Fibroblast of skin of abdomen (primary cell): ENCODE measurements around the gene IGSF3. TPM values are rescaled to one million over a fixed set of nuclear protein-coding genes. Genes with fewer than 3 reads are reported as not detected.

ENCODE experiments used
- DNase-seq: peaks from one replicate; pipeline ENCODE4 v3.0.0-alpha.2; 2013
- polyA plus RNA-seq, 2 experiments: library from polyadenylated mRNA; unstranded; fragments of 120-200 nt; gene quantifications; one replicate each; pipeline ENCODE4 v1.2.1, GENCODE V29; 2013; ENCODE audit not compliant: insufficient read length in 2 of 2

Gene IGSF3
- polyA plus RNA-seq (2013, experiment 1 of 2; ENCODE audit: insufficient read length) = 2.9 TPM
- polyA plus RNA-seq (2013, experiment 2 of 2; ENCODE audit: insufficient read length) = 2.6 TPM

DNA sequence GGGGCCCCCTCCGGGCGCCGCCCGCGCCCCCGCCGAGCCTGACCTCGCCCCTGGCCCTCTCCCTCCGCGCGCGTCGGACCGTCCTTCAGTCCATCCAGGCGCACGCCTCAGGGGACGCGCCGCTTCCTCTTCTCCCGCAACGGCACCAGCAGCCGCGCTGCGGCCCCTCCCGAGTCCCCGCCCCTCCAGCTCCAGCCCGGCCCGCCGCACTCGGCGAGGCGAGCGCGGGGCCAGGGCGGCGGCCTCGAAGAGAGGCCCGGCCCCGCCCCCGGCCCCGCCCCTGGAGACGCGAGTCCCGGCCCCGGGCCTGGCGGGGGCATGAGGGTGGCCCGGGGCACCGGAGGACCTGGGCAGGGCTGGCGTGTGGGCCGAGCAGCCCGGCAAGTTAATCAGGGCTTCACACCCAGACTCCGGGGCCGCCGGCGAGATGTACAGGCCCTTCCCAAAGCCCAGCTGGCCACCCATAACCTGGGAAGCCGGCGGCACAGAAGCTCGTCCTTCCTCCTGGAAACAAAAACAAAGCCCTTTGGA, at the start of gene IGSF3:
TSS of gene IGSF3 (minus strand) at position 159 of the 531 bp plus-strand sequence. CDS start 1,407 bp downstream, outside the sequence.
- DNase-seq = peak; percentile 48

DNA sequence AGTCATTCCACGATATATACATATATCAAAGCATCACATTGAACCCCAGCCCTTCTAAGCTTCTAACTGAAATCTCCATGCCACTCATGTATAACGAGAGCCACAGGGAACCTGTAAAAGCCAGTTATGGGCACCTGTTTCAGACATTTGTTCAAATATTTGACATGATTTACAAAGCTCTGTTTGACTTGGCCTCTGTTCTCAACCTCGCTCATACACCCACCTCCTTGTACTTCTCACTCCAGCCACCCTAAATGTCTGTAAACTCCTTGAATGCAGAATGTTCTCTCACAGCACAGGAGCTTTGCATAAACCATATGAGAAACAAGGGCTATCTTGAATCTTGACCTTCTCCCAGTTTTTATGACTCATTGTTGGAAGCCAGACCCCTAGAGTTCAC, 49.8 kb upstream of the IGSF3 start:
- DNase-seq = no peak

DNA sequence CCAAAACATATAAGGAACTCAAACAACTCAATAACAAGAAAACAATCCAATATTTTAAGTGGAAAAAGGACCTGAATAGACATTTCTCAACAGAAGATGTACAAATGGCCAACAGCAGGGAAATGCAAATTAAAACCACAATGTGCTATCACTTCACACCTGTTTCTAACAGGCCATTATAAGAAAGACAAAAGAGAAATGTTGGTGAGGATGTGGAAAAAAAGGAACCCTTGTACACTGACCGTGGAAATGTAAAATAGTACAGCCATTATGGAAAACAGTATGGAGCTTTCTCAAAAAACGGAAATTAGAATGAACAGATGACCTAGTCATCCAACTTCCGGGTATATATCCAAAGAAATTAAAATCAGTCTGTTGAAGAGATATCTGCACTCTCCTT, 48.9 kb upstream of the IGSF3 start:
- DNase-seq = no peak

DNA sequence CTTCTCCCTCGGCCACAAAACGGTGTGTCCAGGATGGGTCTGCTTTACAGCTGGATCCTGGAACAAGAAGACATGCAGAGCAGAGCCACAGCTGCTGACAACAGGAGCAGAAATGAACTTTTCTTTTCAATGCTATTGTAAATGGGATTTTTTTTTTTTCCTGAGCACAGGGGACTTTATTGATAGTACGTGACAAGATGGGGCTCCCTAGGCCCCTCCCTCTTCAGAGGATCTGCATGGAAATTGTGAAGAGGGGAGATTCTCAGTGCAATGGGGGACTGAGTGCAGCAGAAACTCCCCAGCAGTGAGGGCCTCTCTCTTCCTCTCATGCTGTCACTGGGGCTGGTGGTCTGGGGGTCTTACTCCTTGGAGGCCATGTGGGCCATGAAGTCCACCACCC, 45.9 kb upstream of the IGSF3 start:
- DNase-seq = no peak

DNA sequence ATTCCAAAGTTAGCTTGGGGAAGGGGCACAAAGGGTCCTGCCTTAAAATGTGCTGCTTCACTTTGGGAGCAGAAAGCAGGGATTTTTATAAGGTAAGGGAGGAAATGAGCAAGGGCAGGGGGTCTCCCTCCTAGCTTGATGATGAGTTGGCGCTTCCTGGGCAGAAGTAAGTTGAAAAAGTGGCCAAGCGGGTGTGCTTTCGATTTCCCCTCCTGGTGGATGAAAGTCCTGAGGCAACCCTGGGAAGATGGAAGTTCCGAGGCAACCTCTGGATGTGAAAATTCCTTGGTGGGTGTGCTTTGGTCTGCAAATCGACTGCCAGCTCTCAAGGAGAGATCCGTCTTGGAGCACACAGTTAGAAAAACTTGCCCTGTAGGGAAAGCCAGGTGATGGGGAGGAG, 45.0 kb upstream of the IGSF3 start:
- no peak for DNase-seq

DNA sequence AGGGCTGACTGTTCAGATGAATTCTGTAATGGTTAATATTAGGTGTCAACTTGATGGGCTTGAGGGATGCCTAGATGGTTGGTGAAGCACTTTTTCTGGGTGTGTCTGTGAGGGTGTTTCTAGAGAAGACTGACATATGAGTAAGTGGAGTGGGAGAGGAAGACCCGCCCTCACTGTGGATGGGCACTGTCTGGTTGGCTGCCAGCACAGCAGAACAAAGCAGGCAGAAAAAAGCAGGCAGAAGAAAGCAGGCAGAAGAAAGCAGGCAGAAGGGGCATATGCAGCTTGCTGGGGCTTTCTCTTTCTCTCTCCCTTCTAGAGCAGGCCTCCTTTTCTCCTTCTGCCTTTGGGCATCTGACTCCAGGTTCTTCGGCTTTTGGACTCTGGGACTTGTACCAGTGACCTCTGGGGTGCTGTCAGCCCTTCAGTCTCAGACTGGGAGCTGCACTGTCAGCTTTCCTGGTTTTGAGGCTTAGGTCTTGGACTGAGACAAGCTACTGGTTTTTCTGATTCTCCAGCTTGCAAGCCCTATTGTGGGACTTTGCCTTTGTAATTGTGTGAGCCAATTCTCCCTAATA, 43.8 kb upstream of the IGSF3 start:
- no peak for DNase-seq

DNA sequence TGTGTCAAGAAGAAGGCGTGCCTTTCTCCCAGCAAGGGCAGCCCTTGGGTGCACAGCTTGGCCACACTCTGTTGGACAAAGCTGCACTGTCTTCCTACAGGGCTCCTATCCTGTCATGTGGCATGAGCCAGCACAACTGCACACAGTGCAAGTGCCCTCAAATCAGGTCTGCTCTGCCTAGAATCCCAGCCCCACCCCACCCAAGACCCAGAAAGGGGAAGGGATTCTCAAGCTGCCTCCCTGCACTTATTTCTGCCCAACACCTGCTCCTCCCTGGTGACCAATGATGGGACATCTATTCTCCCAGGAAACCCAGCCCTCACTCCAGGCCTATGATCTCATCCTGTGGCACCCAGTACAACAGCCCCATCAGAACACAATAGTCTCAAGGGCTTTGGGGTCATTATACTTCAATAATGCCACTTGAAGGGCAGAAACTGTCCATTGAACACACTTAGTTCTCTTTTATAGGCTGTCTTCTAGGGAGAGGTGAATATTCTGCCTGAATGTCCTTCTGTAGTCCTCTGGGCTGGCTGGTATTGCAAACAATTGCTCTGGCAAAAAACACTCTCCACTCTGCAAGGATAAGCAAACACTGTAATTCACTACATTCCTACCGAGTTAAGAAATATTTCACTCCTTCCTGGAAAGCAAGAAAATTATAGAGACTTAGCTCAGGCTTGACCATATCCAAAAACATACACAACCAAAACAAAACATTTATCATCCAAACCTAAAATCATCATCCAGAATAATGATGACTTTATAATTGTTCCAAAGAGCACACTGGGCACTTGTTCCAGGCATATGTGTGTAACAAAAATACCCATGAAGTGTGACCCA, 43.1 kb upstream of the IGSF3 start:
- no peak for DNase-seq

DNA sequence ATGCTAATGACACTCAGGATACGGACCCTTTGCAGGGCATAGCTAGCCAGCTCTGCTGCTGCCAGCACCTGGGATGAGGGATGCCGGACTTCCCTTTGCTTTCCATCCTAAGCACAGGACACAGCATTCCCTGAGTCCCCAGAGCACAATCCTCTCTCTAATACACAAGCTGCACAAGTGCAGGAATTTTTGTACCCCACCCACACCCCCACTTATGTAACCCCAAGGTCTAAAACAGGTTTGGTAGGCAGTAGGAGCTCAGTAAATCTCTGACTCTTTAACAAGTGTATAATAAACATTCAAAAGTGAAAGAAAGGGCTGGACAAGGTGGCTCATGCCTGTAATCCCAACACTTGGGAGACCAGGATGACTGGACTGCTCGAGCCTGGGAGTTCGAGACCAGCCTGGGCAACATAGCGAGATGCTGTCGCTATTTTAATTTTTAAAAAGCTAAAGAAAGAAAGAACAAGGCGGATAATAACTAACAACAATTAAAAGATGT, 42.2 kb upstream of the IGSF3 start:
- DNase-seq = no peak

DNA sequence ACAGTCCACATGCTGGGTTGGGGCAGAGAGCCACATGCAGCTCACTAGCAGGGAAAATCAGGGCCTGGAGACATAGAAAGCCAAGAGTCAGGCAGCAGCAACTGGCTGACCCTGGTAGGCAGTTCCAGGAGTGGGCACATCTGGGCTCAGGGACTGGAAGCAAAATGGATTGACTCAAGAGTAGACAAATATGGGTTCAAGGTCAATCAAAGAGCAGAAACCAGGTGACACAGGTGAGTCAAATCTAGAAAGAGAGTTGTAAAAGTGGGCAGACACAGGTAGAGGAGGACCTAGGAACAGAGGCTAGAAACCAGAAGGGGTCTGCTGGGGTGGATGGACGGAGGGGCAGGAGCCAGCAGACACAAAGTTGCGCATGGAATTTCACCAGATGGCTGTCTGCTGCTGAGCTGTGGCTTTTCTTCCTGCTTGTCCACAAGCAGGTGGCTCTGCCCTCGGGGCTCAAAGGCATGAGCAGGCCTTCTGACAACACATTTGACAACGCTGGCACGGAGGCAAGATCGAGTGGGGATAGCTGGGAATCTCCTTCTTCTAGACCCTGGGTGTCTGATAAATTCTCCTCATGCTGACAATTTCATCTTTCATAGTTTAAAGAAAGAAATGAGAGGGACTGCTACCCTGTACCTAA, 40.8 kb upstream of the IGSF3 start:
- no peak for DNase-seq

DNA sequence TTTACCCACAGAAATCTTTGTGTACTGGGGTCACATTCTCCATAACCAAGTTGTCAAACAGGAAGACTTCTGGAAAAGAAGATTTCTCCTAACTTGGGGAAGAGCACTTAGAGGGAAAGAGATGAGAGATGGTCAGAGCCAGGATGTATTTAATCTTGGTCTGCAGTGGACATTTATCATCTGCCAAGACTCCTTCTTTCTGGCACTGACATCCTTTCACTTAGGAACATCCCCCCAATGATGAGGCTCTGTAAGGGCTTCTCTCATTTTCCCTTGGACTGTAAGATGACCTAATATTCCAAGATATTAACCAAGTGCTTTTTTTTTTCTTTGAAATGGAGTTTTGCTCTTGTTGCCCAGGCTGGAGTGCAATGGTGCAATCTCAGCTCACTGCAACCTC, 39.3 kb upstream of the IGSF3 start:
- DNase-seq = no peak

DNA sequence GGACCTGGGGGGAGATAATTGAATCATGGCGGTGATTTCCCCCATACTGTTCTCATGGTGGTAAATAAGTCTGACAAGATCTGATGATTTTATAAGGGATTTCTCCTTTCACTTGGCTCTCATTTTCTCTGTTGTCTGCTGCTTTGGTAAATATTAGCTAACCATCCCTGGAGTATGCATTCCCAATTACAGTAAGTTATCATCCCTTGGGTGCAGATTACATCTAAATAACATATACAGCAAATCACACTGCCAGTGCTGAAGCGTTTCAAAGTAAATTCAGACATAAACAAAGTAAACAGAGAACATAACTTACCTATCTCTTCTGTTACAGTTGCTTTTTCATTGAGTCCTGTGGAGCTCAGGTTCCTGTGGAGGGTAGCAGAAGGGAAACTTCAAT, 38.6 kb upstream of the IGSF3 start:
- DNase-seq = no peak

DNA sequence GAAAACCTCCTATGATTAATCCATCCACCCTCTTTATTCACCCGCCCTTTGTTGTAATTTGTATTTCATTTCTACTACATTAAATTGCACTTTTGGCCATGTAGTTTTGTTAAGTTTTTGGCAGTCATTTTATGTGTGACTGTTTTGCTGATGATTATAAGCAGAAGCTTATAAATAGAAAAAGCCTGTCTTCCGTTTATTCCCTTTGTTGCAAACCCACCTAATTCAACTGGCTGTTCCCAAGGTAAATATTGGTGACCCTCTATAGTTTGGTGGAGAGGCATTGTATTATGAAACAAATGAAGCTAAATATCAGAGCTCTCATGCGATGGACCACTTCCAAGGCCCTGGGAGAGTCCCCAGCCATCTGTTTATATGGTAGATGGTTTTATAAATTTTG, 36.7 kb upstream of the IGSF3 start:
- DNase-seq = no peak

DNA sequence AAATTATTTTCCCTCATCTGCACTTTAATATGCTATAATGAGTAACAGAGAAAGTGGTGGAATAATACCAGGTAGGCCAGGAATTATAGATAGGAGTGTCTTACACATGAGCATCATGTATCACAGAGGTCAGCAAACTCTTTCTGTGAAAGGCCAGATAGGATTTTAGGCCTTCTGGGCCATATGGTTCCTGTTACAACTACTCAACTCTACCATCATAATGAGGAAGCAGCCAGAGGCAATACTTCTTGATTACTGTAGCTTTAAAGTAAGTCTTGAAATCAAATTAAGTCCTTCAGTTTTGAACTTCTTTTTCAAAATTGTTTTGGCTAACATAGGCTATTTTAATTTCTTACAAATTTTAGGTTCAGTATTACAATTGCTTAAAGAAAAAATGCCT, 32.1 kb upstream of the IGSF3 start:
- DNase-seq = no peak

DNA sequence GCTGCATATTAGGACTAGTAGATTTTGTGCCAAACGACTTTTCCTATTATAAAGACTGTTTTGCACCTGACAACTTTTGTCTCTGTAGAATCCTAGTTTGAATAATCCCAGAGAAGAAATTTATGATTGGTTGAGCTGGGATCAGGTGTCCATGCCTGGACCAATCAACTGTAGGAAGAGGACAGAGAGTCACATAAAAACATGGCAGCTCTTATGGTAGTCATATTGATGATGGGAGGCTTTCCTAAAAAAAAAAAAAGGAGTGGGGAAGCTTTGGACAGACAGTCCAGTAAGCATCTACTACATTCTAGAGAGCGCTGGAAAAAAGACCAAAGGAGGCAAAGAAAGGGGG, 30.7 kb upstream of the IGSF3 start:
- no peak for DNase-seq

DNA sequence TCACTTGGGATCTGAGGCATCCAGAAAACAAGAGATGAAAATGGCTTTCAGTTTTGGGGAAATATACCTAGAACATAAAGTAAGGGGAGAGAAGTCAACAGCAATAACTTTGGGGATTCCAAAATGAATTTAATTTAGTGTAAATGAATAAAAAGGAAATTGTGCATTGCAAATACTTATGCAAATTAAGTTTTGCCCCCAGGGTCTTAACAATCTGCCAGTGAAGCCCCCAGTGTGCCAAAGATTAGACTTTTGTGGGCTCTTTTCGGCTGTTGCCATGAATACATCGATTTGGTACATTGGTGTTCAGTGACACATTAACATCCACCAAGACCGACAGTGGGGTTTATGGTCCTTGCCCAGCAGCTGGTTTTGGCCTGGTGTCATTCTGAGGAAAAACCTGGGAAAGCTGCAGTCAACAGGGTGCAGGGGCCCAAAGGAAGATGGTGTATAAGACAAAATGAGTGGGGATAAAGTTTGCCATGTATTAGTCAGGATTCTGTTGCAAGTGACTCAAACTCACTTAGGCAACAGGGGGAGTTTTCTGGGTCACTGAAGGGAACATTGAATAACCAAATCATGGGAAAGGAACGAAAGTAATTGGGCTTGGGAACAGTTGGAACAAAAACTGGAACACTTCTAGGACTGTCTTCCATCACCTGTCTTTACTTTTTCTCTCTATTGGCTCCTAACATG, 30.2 kb upstream of the IGSF3 start:
- DNase-seq = no peak

DNA sequence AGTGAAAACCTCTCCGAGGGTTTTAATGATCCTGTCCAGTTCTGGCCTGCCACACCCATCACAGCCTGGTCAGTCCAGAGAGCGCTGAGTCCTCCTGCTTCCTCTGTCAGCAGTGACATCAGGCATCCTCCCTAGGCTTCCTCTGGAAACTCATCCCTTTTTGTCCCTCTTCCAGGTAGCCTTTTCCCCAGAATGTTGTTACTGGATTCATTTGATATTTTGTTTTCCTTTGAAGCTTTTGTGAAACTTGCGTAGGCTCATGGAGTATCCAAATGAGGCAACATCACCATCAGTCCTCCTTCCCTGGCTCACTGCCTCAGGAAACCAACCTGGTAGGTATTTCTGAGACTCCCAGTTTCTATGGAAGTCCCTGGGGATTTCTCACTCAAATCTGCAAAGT, 27.0 kb upstream of the IGSF3 start:
- DNase-seq = no peak

DNA sequence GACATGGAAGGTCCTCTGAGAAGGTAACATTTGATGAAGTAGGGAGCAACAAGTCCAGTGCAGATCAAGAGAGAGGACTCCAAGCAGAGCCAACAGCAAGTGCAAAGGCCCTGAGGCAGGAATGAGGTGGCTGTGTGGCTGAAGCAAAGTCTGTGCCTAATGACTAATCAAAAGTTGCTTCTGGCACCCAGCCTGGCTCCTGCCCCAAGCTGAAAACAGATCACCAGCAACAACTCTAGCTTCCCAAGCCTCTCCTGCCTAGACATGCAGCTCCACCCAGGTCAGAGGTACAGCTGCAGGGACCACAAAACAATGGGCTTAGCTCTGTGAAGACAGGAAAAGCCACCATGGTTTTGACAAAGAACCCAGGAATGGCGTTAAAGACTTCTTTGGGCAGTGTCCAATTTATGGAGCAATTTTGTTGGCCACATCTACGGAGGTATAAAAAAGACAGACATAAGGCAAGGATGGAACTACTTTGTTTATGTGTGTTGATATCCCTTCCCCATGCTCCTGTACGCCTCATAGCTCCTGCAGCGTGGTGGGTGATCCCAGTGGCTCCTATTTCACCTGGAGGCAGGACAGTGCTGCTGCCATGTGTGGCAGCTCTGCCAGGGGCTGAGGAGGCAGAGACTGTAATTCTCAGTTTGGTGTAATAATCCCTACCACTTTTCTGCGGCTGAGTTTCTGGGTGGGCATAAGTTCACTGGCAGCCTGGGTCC, 26.4 kb upstream of the IGSF3 start:
- DNase-seq = peak; percentile 51

DNA sequence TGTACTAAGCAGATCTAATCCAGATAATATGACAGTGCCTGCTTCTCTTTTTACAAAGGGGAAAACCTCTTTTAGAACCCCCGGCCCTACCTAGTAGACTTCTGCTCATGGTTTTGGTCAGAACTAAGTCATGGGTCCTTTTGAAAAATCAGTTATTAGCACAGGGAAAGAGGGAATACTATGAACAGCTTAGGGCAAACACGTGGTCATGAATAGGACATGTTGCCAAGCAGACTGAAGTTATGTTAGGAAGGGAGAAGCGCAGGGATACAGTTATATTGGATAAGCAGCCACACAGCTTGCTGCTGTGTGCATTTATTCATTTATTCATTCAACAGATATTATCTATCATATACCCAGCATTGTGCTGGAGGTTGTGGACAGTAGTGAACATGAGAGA, 25.3 kb upstream of the IGSF3 start:
- DNase-seq = no peak

DNA sequence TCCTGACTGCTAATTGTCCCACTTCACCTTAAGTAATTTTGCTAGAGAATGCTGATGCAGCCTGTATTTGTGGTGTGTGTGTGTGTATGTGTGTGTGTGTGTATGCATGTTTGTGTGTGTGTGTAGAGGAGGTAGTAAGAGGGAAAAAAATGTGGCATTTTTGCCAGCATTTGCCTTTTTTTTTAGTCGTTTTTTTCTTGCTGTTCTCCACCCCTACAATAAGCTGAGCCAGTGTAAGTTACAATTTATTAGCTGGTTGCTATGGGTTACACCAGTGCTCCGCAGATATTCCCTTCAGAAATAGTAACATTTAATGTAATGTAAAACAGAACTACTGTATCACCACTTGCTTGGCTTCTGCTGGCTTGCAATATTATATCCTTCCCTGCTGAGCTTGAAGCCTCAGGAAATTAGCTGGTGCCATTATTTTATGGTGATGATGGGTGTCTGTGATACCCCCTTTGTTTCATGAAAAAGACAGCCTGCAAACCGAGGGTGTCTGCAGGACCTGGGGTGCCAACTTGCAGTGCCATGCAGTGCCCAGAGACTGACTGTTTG, 23.4 kb upstream of the IGSF3 start:
- DNase-seq = peak; percentile 16

DNA sequence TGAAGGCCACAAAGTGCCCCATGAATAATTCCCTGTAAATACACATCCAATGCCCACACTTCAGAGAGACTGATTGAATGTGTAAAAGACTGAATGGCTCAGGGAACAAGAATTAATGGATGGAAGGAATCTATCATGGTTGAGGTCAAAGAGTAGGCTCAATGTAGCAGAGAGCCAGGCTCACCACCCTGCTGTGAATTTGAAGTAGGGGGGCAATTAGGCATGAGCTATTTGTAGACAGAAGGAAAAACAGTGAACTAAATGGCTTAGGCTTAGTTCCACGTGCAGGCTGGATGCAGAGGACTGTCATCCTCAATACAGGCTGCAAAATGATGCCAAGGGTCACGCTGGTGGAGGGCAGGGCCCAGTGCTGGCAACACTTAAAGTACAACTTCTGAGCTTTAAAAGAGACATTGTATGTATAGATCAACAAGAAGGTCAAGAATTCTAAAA, 22.9 kb upstream of the IGSF3 start:
- no peak for DNase-seq

DNA sequence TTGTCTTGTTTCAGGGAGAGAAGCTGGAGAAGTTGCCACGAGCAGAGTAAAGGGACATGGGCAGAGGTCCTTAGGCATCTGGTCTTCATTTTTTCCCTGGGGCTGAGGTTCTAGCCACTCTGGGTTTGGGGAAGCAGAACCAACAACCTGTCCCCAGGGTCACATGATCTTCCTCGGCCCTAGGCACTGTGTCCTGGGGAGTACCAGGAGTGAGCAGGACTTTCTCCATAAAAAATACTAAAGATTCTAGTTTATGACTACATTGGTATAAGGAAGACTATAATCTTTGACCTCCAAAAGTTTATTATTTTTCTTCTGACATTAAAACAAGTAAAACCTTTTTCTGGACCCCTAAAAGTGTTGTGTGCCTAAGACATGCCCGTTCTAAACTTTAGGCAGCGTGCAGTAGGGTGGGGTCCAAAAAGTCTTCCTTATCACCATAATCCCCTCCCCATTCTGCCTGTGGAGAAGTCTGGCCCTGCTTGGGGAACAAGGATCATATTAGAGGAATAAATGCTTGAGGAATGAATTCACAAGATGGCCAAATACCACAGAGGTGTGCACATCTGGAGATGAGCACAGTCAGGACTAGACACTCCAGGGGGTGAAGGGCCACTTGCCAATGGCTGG, 19.3 kb upstream of the IGSF3 start:
- peak; percentile 31 for DNase-seq
